Measurements from ENCODE around the gene GAS7.
A peak's percentile ranks its signal among the peaks of the same experiment; 100 is the strongest.
"Not testable (repeated sequence)": the region's sequence is repeated elsewhere in the genome, so short reads cannot be mapped to it uniquely, and the experiment has no call there.

GAS7 gene

DNA sequence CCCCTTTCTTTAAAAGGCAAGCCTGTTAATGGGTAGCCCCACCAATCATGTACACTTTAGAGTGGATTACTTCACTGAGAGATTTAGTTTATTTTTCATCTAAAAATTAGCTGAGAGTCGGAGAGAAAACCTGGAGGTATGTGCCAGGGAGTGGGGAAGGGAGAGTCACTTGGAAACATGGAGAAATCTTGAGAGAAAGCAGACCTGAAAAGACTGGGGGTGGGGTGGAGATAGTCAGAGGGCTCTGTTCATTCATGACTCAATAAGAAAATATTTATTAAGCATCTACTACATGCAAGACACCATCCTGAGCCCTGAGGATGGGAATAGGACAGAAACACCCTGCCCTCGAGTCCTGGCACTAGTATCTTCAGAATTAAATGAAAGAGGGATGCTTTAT is 265.9 kb downstream of the GAS7 start:
- no peak for DNase-seq

DNA sequence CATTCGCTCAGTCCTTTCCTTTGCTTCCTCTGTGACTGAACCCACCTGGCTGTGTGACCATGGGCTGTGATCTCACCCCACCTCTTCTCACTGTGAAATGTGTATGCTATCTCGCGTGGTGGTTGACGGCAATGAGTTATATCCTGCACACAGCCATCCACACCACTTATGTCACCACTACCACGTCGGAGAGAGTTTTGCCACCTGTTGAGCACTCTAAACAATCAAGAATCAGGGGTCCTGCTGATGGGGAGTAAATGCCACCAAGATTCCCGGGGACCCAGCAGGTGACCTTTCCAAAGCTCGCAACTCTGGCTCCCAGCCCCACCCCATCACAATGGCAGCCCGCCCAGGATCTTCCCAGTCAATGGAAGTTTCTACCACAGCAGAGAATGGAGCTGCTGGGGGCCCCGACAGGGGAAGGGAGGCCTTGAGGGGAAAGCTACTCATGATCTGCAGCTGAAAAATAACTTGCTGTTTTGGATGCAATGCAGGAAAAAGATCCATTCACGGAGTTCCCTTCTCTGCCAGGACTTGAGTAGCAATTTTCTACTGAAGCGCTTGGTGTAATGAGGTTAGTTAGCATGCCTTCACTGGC is 267.2 kb downstream of the GAS7 start:
- no peak for DNase-seq

DNA sequence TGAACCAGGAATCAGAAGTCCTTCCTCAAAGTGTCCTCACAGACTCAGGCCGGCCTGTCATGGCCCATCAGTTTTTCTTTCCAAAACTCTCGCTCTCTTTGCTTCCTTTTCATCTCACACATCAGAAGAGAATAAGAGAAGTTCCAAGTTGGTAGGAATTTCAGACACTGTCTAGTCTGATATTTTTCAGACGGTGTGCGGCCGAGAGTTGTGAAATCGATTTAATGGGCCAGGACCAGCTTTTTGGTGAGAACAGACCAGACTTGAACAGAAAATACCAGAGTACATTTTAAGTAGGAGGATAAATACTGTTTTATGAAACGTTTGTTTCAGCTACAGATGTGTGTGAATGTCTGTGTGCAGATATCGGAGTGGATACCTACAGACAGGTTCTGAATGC is 268.5 kb downstream of the GAS7 start:
- no peak for DNase-seq

DNA sequence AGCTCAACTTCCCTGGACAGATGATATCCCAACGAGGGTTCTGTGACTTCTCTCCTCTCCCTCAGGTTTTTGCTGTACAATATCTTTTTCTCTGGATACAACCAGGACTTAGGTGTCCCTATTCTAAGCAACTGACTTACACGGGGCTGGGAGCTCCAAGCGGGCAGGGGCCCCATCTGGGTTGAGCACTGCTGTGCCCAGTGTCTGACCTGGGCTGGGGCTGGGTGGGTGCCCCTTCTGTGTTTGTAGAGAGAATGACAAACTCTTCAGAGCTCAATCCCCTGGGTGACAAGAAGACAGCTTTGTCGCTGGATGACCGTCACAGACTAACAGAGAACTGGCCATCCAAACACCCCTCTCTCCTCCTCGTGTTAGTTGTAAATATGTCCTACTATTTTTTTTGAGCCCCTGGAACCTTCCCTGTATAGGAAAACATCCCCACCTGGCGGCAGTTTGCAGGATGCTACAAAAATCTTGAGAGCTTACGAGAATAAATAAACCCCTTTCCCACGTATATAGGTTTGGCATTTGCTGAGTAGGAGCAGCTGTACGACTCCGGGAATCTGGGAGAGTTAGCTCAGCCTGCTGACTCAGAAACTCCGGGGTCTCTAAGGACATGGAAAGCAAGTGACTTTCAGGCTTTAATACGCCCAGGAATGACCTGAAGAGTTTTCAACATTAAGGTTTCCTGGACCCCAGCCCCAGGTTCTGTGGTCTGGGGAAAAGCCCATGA is 269.6 kb downstream of the GAS7 start:
- DNase-seq: no peak

DNA sequence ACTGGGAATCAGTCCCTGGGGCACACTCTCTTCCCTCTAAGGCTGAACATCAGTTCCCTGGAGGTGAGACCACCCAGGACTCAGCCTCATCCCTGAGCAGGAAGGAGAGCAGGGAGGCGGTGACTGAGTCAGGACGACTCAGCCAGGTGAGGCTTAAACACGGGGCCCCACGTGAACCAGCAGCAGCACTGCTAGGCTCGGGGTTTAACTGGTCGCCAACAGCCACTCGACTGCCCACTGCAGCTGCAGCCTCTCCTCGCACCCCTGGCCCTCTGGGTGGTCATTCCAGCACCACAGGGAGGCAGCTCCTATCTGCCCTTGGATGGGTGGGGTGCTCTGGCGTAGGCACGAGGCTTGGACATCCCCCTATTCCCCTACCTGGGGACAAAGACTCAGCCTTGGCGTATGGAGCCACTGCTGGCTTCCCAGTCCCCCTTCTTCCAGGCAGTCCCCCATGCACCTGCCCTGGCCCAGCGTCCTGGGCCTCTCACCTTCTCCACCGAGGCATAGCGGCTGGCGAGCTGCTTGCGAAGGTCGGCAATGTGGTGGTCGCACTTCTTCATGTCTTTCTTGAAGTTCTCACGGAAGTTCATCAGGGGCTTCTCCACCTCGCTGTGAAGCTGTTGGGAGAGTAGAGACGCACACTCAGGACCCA is 272.1 kb downstream of the GAS7 start:
- DNase-seq: no peak

DNA sequence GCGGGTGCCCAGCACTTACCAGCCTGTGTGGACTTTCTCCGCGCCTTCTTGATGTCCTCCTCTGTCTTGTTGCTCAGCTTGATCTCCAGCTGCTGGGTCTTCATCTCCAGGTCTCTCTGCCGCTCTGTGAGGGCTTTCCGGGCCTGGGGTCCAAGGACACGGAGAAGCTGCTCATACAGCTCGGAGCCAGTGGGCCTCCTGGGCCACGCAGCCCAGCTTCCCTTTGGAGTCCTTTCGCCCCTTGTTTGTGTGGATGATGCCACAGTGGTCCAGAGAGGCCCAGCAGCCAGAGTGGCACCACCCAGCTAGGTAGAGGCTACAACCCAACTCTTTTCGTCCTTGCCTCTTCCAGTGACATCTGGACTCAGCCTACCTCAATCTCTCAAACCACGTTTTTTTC is 272.9 kb downstream of the GAS7 start:
- DNase-seq: no peak

DNA sequence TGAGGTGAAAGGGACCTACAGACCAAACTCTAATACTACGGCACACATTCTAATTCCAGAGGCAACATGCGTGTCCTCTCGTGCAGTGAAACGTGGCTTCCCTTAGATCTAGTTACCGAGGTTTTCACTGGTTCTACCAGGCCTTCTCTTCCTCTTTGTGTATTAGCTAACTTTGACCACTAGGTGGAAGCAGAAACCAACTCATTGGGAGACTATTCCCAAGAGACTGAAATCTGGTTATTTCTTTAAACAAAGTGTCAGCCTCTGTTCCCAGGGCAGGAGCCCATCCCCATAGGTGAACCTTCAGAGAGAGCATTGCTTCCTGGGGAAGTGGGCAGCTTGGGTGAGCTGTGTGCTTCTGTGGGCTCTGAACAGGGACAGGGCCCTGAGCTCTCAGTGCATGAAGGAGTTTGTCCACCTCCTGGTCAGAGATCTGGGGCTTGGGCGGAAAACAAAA is 273.6 kb downstream of the GAS7 start:
- DNase-seq: peak; percentile 22 to 32

DNA sequence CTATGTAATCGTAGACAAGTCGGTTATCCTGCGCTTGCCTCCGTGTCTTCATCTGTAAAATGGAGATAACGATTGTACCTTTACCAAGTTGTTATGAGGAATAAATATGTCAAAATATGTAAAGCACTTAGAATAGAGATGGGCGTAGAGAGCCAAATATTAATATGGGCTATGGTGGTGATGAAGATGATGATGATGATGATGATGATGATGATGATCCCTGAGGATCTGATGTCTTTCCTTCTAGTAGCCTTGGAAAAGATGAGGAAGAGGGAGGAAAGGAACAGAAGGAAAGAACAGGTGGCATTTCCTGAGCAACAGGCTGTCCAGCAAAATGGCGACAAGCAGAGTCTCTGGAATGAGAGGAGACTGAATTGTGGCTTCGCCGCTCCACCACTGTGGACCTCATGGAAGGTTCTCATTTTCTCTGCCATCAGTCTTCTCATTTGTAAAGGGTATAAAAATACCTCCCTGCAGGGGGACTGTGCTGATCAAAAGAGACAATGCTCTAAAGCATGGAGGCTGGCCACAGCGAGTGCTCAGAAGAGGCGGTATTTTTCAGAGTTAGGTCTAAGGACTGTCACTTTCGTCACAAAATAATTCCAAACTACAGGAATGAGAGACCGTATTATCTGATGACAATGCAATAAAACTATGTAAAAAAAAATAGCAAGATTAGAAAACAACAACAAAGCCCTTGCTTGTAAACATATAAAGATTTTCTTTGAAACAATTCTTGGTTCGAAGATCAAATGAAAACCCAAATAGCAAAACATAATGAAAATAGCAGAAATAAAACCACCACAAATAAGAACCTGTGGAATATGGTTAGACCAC is 276.2 kb downstream of the GAS7 start:
- DNase-seq: no peak

DNA sequence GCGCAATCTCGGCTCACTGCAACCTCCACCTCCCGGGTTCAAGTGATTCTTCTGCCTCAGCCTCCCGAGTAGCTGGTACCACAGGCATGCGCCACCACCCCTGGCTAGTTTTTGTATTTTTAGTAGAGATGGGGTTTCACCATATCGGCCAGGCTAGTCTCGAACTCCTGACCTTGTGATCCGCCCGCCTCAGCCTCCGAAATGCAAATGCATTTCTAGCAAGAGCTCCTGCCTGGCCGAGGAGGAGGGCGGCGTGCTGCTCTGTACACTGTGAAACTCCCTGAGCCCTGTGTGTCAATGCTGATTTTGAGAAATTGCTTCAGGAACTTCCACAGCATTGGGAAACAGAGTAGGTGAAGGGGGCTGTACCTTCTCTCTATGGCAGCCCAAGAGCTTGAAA is 277.2 kb downstream of the GAS7 start:
- DNase-seq: not testable (repeated sequence)

DNA sequence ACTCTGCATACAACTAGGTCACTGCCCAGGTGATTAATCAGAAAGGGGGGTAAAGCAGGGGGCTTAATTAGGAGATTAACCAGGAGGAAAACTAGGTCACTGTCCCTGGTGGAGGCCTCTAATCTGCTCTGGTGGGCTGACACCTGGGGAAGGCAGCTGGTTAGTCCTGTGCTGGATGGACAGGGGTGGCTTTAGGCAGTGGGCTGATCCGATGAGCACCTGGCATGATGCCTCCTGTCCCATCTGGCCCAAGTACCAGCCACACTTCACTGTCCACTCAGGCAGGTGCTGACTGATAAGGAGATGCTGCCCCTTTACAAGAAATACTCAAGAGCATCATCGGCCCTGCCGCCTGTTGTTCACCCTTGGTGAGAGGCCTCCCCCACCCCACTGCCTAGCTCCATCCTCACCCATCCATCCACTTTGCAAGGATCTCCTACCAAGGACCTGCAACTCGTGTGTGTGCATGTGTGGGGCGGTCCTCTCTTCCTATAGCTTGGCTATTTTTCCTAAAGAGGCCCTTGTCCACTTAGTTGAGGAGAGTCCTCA is 279.5 kb downstream of the GAS7 start:
- no peak for DNase-seq

DNA sequence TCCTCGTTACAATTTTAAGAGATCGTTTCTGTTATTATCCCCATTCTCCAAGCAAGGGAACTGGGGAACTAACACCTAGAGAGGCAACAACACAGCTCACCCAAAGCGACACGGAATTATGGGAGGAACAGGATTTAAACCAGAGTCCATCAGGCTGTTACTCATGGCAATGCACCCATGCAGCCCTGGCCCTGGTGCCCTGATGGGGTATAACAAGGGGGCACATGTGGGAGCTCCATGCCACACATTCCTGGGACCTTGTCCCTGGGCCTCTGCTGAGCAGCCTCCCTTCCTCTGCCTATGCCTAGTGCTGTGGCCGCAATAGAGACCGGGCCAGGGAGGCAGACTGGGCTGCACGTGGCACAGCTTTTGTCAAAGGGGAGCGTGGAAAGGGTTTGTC is 280.1 kb downstream of the GAS7 start:
- no peak for DNase-seq

DNA sequence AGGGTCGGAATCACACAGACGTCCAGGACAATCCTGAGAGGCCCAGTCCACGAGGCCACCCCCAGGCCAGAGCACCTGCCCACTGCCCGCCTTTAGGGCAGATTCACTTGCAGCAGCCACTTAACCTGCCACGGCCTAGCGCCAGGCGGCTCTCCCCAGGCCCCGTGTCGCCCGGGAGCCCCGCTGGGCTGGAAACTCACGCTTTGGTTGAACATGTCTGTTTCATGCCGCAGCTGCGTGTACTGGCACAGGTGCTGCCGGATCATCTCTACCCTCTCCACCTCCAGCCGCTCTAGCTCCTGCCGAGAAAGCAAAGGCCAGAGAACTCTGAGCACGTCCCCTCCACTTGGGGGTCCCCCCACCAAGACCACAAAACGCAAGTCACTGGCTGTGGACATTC is 280.6 kb downstream of the GAS7 start:
- DNase-seq: no peak

DNA sequence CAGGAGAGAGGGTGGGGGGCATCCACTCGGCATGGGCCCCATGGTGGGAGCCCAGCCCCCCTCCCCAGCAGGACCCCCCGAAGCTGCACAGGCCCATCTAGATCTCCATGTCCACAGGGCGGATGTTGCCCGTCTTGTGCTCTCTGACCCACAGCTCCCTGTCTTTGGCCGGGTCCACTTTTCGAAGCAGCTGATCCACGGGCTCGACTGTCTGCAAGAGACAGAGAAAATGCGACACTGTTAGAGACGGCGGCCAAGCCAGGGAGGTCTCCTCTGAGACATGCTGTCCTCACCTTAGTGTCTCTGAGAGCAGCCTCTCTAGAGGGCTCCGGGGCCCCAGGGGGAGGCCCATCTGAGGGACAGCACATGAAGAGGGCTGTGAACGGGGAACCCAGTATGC is 281.3 kb downstream of the GAS7 start:
- DNase-seq: no peak

DNA sequence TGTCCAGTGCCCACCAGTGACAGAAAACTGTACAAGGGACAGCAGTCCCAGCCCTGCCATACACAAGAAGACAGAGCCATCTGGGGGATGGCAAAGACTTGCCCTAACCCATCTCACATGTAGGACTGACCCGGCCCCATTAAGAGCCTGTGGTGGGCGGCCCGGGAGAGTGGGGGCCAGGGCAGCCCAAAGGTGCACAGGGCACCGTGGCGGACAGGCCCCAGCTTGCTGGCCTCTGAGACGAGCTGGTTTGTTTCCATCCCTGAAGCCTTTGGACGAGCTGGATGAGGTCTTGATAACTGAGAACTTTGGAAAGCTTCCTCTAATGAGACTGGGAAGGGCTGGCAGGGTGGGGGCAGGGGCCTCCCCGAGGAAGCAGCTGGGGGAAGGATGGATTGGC is 282.3 kb downstream of the GAS7 start:
- DNase-seq: no peak

DNA sequence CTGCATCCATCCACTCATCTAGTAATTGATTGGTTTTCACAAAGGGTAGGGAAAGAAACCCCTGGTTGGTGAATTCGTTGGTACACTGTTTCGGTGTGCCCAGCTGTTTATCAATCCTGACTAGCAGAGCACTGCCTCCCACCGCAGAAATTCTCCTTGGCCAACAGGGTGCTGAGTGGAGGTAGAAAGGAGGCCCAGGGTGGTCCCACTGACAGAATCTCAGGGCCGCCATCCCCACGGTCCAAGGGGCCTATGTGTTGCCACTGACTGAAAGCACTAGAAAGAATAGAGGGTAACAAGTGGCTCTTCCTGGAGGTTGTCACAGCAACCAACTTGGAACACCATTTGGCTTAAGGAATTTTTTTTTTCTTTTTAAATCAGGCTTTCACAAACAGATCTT is 284.9 kb downstream of the GAS7 start:
- no peak for DNase-seq

DNA sequence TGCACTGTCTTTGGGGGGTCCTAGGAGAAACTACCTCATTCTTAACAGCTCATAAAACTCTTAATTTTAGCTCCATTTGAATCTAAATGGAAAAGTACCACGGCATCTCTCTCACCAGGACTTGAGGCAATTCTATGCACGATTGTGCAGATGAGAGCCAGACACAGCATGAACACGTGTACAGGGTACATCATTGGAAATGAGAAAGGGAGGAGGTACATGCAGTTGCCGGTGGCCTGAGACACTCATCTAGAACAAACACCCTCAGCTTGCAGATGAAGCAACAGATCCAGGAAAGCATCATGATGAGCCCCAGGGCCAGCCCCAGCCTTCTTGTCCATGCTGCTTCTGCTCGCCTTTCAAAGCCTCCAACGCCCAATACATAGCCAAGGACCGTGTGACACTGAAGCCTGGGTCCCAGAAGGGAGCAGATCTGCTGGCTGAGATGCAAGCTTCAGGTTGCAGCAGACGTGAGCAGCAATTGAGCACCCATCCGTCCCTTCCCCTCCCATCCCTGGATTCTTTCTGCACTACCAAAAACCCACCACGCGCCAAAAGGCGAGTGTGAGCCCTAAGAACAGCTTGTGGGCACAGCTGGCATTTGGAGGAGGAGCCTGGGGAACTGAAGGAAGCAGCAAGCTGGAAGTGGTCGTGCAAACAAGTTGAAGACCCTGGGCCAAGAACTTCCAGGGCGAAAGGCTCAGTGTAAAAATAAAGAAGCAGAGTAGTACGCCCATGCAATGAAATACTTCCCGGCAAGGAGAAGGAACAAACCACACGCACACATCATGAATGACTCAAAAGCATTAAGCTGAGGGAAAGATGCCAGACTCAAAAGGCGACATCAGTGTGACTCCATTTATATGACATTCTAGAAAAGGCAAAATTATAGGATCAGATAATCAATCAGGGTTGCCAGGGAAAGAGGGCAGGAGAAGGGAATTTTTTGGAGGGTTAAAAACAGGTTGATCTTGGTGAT is 286.0 kb downstream of the GAS7 start:
- no peak for DNase-seq

DNA sequence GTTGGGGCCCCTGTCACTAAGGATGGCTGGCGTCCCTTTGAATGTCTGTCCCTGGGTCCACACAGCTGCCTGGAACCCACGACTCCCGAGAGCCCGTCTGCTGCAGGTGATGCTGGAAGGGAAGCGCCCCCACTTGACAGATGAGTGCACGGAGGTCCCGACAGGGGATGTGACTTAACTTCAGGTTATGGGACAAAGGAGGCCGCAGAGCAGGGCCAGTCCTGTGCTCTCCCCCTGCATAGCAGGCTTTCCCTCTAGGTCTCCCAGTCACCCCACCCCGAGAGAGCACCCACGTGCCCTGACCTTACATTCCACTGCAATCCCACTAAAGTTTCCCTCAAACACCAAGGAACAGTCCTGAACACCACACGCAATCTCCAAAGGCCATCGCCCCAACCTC is 287.3 kb downstream of the GAS7 start:
- DNase-seq: no peak

DNA sequence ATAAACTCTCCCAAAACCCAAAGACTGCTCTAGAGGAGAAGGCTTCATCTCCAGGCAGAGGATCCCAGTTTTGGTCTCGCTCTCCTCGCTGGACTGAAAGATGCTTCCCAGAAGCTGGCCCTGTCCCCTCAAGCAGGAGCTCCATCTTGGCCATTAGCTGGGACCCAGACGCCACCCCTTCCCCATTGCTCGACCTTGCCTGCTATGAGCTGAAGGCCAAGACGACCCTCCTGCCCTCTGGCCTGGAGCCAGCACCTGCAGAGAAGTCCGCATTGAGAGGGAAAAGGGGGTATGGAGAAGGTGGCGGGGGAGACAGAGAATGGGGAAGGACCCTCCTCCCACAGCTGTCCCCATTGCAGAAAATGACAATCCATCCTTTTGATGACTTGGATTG is 289.8 kb downstream of the GAS7 start:
- DNase-seq: no peak

DNA sequence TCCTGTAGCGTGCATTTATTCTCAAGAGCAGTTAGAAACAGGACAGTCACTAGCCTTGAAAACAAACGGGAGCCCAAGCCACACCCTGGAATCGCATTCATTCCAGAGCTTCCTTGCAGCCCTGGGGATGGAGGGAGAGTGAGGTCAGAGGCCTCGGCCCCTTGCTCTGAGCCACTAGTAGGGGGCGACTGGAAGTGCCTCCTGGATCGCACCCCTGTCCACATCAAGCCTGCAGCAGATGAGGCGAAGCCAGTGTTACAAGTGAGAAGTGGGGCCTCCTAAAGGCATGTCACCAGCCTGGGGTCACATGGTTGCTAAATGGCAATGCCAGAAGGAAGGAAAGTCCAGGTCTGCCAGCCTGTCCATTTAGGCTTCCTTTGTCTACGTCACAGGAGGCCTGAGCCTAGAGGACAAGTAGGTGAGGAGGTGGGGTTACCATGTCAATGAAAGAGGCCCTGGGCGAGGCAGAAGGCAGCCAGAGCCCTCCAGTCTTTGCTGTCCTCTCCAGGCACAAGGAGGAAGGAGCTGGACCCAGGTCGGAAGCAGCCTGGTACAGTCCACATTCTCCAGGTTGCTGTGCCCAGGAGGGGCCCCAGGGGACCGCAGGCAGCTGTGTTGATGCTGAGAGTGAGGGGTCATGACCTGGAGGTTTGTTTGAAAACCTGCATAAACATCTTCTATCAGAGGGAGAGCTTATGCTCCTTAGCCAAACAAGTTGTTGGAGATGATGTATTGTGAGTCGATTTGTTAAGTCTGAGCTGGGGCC is 290.3 kb downstream of the GAS7 start:
- no peak for DNase-seq

DNA sequence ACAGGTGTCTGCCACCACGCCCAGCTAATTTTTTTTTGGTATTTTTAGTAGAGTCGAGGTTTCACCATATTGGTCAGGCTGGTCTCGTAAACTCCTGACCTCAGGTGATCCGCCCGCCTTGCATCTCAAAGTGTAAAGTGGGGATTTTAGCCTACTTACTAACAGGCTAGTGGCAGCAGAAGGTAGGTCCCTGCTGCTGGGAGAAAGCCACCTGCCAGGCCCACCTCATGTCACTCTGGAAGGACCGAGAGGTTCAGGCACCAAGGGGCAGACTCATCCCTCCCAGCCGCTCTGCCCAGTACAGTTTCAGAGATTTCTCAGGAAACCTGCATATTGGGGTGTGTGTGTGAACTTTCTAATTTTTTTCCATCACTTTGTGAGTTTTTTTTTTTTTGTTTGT is 291.3 kb downstream of the GAS7 start:
- no peak for DNase-seq

DNA sequence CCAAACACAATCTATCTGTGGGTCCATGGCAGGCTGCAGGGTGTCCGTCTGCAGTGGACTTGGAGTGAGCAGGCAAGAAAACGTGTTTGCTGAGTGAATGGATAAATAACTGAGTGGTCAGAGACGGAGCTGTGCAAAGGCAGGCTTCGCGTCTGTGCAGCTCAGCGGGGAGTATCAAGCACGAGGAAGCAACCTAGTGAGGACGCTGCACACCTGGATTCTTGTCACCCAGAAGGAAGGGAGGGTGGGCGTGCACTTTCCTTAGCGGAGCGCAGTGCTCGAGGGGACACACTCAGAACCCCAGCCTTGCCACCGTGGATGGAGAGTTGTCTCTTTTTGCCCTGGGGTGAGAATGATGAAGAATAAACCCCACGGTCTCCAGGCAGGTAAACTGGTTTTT is 291.8 kb downstream of the GAS7 start:
- DNase-seq: no peak

All from AML-193 (cell line).